Panc1 (cell line): ENCODE measurements around the gene LDB2. TPM values are rescaled to one million over a fixed set of nuclear protein-coding genes. Genes with fewer than 3 reads are reported as not detected.

Experiments
- ATAC-seq: fragments of 200-7000 bp; cut with Tn5 transposase; 2 replicates; pipeline ENCODE4 v1.9.1; 2020; ENCODE audit warnings: mild to moderate bottlenecking, moderate library complexity
- BruUV-seq: library from RNA; stranded (reverse); fragments of 400-500 nt; replicated peaks from 2 replicates; lab custom pipeline; 2021; lab: Mats Ljungman, UMichigan
- CTCF ChIA-PET: fragments of 300-600 bp; sonication (Branson Sonifier 250); formaldehyde crosslinking; loops from one replicate; lab custom pipeline; 2022; ENCODE audit warnings: antibody characterized with exemption; lab: Charles Lee
- POLR2A ChIA-PET: fragments of 300-600 bp; sonication (Branson Sonifier 250); formaldehyde crosslinking; loops from one replicate; lab custom pipeline; 2022; ENCODE audit warnings: antibody characterized with exemption; lab: Charles Lee
- DNase-seq: peaks from one replicate; pipeline ENCODE4 v3.0.0-alpha.2; 2010; ENCODE audit warnings: low read depth, low spot score
- H3K27ac ChIP-seq: 2 replicates; pipeline ENCODE4 v1.5.1; 2011; ENCODE audit warnings: mild to moderate bottlenecking, low read length, inconsistent platforms
- H3K27me3 ChIP-seq: fragments of 200-500 bp; sonication (Bioruptor generic); 2 replicates; pipeline ENCODE4 v1.6.0; 2014; ENCODE audit warnings: low read length, inconsistent platforms; ENCODE audit not compliant: control insufficient read depth, insufficient read depth
- H3K36me3 ChIP-seq: fragments of 200-500 bp; sonication (Bioruptor generic); 2 replicates; pipeline ENCODE4 v1.5.1; 2014; ENCODE audit warnings: inconsistent platforms, mild to moderate bottlenecking, low read length, moderate library complexity; ENCODE audit not compliant: control insufficient read depth, insufficient read depth
- H3K4me1 ChIP-seq: 2 replicates; pipeline ENCODE4 v1.5.1; 2011; ENCODE audit warnings: inconsistent platforms, mild to moderate bottlenecking, low read length, moderate library complexity; ENCODE audit not compliant: control insufficient read depth, insufficient read depth
- H3K4me3 ChIP-seq, 2 experiments: 2 replicates each; pipeline ENCODE4 v1.5.1; 2011 to 2012; ENCODE audit warnings: low read depth in 2 of 2, low read length in 2 of 2, mild to moderate bottlenecking in 2 of 2, inconsistent platforms in 1 of 2, moderate library complexity in 1 of 2
- H3K9me3 ChIP-seq: fragments of 200-500 bp; sonication (Bioruptor generic); 2 replicates; pipeline ENCODE4 v1.5.1; 2014; ENCODE audit warnings: low read depth, mild to moderate bottlenecking, inconsistent platforms, low read length, moderate library complexity; ENCODE audit not compliant: control insufficient read depth, insufficient read depth
- POLR2AphosphoS5 ChIP-seq: IDR thresholded peaks from 2 replicates; pipeline ENCODE4 v1.6.1; 2012; ENCODE audit warnings: mild to moderate bottlenecking, low read depth, low read length, moderate library complexity
- SIN3A ChIP-seq: IDR thresholded peaks from 2 replicates; pipeline ENCODE4 v1.6.1; 2012; ENCODE audit warnings: low read depth, mild to moderate bottlenecking, low read length, moderate library complexity, borderline replicate concordance; ENCODE audit not compliant: insufficient read depth
- TCF7L2 ChIP-seq: IDR thresholded peaks from 2 replicates; pipeline ENCODE4 v1.6.1; 2011; ENCODE audit warnings: mild to moderate bottlenecking, low read depth, low read length, inconsistent platforms
- in situ Hi-C: cut with HindIII; loops from 2 replicates; pipeline ENCODE4 v1.10.0; 2016; ENCODE audit warnings: low sequenced_read_pairs, low pct_unique_long_range_greater_than_20kb
- intact Hi-C: fragments of 100-400 bp; cut with micrococcal nuclease; formaldehyde crosslinking; loops from one replicate; pipeline ENCODE4 v1.10.0; 2022; ENCODE audit not compliant: unreplicated experiment
- total RNA-seq: library from RNA; stranded (reverse); gene quantifications from one replicate; pipeline ENCODE4 v1.2.1, GENCODE V29; 2021; ENCODE audit not compliant: unreplicated experiment
- TF ChIP-seq, protein P1 (sequence below): fragments of 450-650 bp; IDR thresholded peaks from 2 replicates; pipeline ENCODE4 v1.5.1; 2017; ENCODE audit warnings: mild to moderate bottlenecking
- TF ChIP-seq, protein P2 (sequence below), 2 experiments: IDR thresholded peaks; 2 replicates each; pipeline ENCODE4 v1.6.1; 2011 to 2012; ENCODE audit warnings: low read depth in 2 of 2, control low read depth in 1 of 2, low read length in 1 of 2, mild to moderate bottlenecking in 1 of 2, moderate library complexity in 1 of 2; ENCODE audit not compliant: insufficient read depth in 1 of 2

Gene LDB2
- total RNA-seq, 1 experiment from 2014 or later: not detected

GRCh38 chr4:16462656-16463055 is 435.8 kb downstream of the LDB2 start:
- H3K9me3 ChIP-seq: no peaks in the 10 kb centered on the region
- H3K4me3 ChIP-seq: no peak overlapping the region
- ChIA-PET POLR2A (no interaction called here), CTCF (no interaction called here)
- intact Hi-C loops (no loop called here), in situ Hi-C loops (no loop called here)
- BruUV-seq: no TSS peak
- ATAC-seq: no peak
- no peak overlapping the region for H3K27ac ChIP-seq
- no peaks in the 10 kb centered on the region for H3K36me3 ChIP-seq
- H3K4me1 ChIP-seq: no peaks in the 10 kb centered on the region
- no peak for DNase-seq
- TF ChIP-seq POLR2AphosphoS5 (no peak), TCF7L2 (no peak), SIN3A (no peak)
- TF ChIP-seq, protein P1, sequence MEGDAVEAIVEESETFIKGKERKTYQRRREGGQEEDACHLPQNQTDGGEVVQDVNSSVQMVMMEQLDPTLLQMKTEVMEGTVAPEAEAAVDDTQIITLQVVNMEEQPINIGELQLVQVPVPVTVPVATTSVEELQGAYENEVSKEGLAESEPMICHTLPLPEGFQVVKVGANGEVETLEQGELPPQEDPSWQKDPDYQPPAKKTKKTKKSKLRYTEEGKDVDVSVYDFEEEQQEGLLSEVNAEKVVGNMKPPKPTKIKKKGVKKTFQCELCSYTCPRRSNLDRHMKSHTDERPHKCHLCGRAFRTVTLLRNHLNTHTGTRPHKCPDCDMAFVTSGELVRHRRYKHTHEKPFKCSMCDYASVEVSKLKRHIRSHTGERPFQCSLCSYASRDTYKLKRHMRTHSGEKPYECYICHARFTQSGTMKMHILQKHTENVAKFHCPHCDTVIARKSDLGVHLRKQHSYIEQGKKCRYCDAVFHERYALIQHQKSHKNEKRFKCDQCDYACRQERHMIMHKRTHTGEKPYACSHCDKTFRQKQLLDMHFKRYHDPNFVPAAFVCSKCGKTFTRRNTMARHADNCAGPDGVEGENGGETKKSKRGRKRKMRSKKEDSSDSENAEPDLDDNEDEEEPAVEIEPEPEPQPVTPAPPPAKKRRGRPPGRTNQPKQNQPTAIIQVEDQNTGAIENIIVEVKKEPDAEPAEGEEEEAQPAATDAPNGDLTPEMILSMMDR: no peak
- TF ChIP-seq, protein P2, sequence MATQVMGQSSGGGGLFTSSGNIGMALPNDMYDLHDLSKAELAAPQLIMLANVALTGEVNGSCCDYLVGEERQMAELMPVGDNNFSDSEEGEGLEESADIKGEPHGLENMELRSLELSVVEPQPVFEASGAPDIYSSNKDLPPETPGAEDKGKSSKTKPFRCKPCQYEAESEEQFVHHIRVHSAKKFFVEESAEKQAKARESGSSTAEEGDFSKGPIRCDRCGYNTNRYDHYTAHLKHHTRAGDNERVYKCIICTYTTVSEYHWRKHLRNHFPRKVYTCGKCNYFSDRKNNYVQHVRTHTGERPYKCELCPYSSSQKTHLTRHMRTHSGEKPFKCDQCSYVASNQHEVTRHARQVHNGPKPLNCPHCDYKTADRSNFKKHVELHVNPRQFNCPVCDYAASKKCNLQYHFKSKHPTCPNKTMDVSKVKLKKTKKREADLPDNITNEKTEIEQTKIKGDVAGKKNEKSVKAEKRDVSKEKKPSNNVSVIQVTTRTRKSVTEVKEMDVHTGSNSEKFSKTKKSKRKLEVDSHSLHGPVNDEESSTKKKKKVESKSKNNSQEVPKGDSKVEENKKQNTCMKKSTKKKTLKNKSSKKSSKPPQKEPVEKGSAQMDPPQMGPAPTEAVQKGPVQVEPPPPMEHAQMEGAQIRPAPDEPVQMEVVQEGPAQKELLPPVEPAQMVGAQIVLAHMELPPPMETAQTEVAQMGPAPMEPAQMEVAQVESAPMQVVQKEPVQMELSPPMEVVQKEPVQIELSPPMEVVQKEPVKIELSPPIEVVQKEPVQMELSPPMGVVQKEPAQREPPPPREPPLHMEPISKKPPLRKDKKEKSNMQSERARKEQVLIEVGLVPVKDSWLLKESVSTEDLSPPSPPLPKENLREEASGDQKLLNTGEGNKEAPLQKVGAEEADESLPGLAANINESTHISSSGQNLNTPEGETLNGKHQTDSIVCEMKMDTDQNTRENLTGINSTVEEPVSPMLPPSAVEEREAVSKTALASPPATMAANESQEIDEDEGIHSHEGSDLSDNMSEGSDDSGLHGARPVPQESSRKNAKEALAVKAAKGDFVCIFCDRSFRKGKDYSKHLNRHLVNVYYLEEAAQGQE (IDR thresholded peaks at IDR 0.05; ENCODE audit: insufficient read depth in 1 of 2, low read depth in 2 of 2, low read length in 1 of 2): no peak
- no peaks in the 10 kb centered on the region for H3K27me3 ChIP-seq

GRCh38 chr4:16461362-16461761 is 437.1 kb downstream of the LDB2 start:
- no peak for DNase-seq

More at GRCh38 chr4:16461362-16461761, 437.1 kb downstream of the LDB2 start:
- in situ Hi-C loops: no loop called here
- Histone ChIP-seq H3K27me3 (no peaks in the 10 kb centered on the region), H3K27ac (no peak overlapping the region), H3K9me3 (no peaks in the 10 kb centered on the region), H3K4me3 (no peak overlapping the region), H3K4me1 (no peaks in the 10 kb centered on the region), H3K36me3 (no peaks in the 10 kb centered on the region)
- no peak for ATAC-seq
- intact Hi-C loops: no loop called here
- ChIA-PET POLR2A (no interaction called here), CTCF (no interaction called here)
- no TSS peak for BruUV-seq
- TF ChIP-seq, protein P2 (IDR thresholded peaks at IDR 0.05; ENCODE audit: insufficient read depth in 1 of 2, low read depth in 2 of 2, low read length in 1 of 2): no peak
- TF ChIP-seq POLR2AphosphoS5 (no peak), SIN3A (no peak), TCF7L2 (no peak)
- TF ChIP-seq, protein P1: no peak
